GF-D8 (cell line): ENCODE data around the gene TEX54.
"Not testable (repeated sequence)": the region's sequence is repeated elsewhere in the genome, so short reads cannot be mapped to it uniquely, and the experiment has no call there.

Source experiments
- DNase-seq: peaks from one replicate; lab custom pipeline; 2025; lab: John Stamatoyannopoulos, UW

Gene TEX54

DNA sequence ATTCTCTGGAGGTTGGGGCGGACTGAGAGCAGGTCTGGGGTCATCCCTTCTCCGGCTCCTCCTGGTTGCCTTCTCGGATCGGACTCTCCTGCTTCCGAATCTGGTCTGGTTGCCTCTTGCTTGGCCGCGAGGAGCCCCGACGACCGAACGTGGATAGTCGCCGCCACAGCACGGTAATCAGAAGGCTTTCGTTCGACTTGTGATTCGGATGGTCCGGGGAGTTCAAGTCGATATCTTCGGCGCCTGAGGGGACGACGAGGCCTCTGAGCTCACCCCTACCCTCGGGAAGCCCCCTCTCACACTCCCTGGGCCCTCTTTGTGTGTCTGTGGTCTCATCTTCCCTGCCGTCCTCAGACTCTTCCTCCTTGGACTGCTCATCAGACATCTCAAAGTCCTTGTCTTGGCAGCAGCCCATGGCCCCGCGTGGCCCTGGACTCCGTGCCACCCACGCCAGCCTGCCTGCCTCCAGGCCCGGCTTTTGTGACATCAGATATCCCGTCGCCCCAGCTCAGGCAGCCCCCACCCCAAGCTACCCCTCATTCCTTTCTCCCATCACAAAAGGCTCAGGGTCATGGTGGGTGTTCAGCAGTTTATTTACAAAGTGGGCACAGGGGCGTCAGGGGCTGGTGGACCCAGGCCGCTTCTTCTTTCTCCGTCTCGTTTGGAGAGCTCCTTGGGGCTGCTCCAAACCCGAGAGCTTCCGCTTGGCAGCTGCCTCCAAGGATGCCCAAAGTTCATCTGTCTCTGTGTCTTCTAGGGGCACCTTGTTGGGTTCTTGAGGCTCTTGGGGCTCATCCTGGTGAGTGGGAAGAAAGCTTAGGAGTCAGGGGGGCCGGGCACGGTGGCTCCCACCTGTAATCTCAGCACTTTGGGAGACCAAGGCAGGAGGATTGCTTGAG lies at the start of gene TEX54:
Gene TEX54, minus strand, starts transcription at position 506 of the 899 bp plus-strand sequence.
- no peak for DNase-seq

GRCh38 chr11:62882431-62882749 lies 49.7 kb upstream of the TEX54 start:
- DNase-seq = no peak

DNA sequence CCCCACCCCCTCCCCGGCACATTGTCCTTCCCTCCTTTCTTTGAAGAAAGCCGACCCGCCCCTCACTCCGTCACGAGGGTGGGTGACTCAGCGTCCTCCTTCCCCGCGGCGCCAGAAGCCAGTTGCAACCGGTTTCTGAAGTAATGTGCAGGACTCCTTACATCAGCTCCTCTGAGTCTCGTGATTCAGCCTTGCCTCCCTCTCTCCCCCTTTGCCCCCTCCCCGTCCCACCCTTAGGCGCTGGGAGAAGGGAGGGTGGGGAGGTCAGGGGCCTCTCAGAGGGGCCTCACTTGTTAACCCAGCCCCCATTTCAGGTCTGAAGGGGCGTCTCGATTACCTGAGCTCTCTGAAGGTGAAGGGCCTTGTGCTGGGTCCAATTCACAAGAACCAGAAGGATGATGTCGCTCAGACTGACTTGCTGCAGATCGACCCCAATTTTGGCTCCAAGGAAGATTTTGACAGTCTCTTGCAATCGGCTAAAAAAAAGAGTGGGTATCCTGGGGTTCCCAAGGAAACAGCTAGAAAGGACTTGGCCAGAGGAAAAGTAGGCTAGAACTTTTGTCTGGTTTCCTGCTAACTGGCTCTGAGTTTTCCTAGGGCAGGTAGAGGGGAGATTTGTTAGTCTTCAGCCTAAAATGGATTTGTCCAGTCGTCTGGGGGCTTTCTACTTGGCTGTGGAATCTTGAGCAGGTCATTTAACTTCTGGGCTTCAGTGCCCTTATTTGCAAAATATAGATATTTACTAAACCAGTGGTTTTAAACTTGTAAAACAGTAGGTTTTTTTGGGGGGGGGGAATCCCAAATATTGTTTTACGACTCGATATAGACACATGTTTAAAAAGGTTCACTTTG lies 49.2 kb upstream of the TEX54 start:
- DNase-seq = peak; percentile 95

- DNase-seq = peak; percentile 56
Measured at GRCh38 chr11:62880803-62881578, 48.4 kb upstream of the TEX54 start, which contains the start of gene SLC3A2. Gene SLC3A2 (plus strand): TSS chr11:62880896. CDS start chr11:62881024, 128 bp downstream.

DNA sequence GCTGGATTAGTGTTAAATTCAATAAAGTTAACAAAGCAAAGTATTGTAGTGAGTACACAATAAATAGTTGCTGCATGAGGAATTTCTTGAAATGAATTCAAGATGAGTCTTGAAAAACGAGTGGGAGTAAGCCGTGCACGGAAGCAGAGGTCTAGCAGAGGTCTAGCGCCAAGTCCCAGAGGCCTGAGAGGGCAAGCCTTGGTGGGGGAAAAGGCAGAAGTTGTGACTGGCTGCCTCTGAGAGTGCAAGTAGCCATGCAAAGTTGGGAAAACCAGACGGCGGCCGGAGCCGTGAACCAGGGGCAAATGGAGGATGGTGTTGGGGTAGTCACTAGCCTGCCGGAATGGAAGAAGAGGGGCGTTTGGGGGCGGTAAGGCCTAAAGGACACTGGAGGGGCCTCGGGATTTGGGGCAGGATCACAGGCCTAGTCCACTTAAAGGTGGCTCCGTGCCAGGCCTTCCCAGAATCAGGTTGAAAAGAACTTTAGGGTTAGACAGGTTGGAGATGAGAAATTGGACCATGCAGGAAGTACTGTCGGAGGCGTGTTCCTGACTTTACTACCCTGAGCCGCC lies 47.7 kb upstream of the TEX54 start:
- peak; percentile 33 for DNase-seq

DNA sequence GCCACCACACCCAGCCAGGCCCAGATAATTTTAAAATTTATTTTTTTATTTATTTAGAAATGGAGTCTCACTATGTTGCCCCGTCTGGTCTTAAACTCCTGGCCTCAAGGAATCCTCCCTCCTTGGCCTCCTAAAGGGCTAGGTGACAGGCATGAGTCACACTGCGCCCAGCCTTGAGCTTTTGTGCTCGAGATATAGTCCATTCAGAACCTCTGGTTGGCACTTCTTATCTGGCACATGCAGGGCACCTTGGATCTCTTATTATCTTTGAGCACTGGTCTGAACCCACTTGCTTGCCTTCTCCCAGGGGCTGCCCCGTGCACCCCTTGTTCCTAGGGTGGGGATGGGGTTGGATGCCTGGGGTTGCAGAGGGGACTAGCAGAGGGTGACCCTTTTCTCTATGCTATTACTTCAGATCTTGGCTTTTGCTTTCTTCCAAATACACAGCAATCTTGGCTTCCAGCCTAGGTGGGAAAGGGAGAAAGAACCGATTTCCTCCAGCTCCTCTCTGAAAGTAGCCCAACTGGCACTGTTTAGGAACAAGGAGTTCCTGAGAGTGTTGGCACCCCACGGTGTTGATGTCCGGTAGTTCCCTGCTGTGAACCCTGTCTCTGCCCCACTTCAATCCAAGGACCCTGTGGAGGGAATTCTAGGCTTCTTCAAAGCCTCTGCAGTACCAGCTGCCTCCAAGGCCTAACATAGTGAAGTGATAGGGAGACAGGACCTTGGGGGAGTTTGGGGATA lies 46.8 kb upstream of the TEX54 start:
- DNase-seq = no peak

- no peak for DNase-seq
Measured at GRCh38 chr11:62876712-62877111, 44.1 kb upstream of the TEX54 start.

DNA sequence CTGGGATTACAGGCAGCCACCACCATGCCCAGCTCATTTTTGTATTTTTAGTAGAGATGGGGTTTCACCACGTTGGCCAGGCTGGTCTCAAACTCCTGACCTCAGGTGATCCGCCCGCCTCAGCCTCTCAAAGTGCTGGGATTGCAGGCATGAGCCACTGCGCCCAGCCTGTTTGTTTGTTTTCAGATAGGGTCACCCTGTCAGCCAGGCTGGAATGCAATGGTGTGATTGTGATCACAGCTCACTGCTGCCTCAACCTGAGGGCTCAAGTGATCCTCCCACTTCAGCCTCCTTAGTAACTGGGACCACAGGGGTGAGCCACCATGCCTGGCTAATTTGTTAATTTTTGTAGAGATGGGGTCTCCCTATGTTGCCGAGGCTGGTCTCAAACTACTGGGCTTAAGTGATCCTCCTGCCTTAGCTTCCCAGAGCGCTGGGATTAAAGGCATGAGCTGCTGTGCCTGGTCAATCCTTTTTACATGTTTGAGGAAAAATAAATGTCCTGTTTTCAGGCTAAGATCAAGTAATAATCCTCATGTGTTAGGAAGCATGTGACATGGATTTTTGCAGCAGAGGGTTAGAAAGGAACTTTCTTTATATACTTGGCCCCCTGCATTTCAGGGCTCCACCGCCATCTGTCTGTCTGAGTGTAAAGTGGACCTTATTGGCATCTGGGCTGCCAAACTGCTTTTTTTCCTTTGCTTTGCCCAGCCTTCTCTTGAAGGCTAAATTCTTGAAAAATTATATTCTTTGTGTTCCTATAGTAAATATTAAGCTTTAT lies 43.2 kb upstream of the TEX54 start:
- DNase-seq = no peak

- DNase-seq = no peak
Measured at GRCh38 chr11:62874851-62875250, 42.2 kb upstream of the TEX54 start.

DNA sequence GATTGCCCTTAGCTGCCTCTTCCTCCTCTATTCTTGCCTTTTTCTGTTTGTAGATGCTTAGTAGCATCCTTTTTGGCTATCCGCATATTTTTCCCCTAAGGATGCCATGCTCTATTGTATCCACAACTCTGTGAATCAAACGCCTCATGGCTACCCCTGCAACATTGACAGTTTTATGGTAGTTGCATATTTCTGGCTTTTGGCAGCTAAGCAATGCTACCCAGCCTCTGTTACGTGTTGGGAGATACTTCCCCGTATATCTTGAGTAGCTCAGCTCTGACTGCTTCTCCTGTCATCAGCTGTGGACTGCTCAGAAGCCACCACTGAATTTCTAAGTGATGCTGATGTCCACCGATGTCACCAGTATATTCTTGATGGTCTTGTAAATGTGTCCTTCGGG lies 33.0 kb upstream of the TEX54 start:
- DNase-seq = no peak

DNA sequence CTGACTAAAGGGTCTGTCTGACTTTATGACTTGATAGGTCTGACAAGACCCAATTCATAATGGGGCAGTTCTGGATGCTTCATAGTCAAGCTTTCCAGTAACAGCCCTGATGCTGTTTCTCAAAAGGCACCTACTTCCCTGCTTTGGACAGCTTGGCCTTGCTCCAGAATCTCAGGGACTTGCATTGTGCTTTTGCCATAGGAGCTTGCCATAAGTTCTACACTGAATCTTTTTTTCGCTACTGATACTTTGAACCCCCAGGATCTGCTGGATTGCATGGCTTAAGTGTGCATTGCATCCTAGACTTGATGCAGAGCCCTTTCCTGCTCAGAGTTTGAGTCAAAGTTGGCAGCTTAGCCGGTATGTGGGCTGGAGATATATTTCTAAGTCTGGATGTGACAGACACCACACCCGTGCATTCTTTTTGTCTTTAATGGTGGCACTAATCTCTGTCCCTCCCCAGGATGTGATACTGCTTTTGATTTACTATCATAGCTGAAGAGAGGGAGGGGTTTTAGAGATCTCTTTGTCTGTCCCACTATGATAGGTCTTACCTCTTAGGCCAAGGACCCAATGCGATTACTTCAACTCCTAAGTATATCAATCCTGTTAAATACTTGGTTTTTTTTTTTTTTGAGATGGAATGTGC lies 31.2 kb upstream of the TEX54 start:
- DNase-seq = no peak

DNA sequence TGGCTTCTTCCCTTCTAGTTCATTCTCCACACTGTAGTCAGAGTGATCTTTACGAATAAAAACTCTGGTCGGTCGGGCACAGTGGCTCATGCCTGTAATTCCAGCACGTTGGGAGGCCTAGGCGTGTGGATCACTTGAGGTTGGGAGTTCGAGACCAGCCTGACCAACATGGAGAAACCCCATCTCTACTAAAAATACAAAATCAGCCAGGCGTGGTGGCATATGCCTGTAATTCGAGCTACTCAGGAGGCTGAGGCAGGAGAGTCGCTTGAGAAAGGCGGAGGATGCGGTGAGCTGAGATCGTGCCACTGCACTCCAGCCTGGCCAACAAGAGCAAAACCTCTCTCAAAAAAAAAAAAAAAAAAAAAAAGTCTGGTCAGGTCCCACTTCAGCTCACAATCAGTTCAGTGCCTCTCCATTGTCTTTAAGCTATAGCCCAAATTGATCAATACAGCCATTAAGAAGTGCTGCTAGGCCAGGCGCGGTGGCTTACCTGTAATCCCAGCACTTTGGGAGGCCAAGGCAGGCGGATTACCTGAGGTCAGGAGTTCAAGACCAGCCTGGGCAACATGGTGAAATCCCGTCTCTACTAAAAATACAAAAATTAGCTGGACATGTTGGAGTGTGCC lies 29.0 kb upstream of the TEX54 start:
- DNase-seq = not testable (repeated sequence)

DNA sequence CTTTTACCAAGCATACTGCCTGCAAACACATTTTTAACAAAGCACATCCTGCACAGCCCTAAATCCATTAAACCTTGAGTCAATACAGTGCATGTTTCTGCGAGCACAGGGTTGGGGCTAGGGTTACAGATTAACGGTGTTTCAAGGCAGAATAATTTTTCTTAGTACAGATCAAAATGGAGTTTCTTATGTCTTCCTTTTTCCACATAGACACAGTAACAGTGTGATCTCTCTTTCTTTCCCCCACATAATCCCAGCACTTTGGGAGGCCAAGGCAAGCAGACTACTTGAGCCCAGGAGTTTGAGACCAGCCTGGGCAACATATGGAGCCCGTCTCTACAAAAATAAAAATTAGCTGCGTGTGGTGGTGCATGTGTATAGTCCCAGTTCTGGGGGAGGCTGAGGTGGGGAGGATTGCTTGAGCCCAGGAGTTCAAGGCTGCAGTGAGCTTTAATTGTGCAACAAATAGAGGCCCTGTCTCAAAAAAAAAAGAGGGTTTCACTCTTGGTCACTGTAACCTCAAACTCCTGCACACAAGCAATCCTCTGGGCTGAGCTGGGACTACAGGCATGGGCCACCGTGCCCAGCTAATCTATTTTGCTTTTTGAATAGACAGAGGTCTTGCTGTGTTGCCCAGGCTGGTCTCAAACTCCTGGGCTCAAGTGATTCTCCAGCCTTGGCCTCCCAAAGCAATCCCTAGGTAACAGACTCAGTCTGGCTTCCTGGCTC lies 28.4 kb upstream of the TEX54 start:
- DNase-seq = no peak

GRCh38 chr11:62859281-62859703 lies 26.7 kb upstream of the TEX54 start:
- DNase-seq = not testable (repeated sequence)

- no peak for DNase-seq
Measured at GRCh38 chr11:62858201-62858600, 25.6 kb upstream of the TEX54 start.

GRCh38 chr11:62857541-62857982 lies 24.9 kb upstream of the TEX54 start:
- no peak for DNase-seq

GRCh38 chr11:62856333-62856895 lies 23.8 kb upstream of the TEX54 start:
- DNase-seq = no peak
